HG03135 (cell line): ENCODE results near the gene SLC6A11.

Source experiments
- ATAC-seq: cut with Tn5 transposase; IDR thresholded peaks from one replicate; pipeline ENCODE4 v1.9.1; 2021; ENCODE audit warnings: mild to moderate bottlenecking, moderate library complexity; ENCODE audit not compliant: unreplicated experiment

Gene SLC6A11

DNA sequence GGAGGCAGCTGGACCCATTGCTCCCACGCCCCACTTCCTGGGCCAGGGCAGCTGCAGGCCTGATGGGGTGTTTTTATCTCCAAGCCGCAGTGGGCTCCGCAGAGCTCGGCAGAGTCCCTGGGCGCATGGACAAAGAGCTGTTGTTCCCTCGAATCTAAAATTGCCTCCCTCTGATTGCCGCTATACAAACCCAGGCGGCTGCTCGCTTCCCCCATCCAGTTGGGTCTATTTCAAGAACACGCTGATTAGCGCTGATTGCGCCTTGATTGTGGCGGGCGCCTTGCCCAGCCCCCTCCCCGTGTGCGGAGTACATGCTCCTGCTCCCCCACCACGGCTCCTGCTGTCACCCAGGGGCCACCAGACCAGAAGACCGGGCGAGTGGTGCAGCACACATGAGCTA, 133.2 kb downstream of the SLC6A11 start:
- ATAC-seq, result no peak

DNA sequence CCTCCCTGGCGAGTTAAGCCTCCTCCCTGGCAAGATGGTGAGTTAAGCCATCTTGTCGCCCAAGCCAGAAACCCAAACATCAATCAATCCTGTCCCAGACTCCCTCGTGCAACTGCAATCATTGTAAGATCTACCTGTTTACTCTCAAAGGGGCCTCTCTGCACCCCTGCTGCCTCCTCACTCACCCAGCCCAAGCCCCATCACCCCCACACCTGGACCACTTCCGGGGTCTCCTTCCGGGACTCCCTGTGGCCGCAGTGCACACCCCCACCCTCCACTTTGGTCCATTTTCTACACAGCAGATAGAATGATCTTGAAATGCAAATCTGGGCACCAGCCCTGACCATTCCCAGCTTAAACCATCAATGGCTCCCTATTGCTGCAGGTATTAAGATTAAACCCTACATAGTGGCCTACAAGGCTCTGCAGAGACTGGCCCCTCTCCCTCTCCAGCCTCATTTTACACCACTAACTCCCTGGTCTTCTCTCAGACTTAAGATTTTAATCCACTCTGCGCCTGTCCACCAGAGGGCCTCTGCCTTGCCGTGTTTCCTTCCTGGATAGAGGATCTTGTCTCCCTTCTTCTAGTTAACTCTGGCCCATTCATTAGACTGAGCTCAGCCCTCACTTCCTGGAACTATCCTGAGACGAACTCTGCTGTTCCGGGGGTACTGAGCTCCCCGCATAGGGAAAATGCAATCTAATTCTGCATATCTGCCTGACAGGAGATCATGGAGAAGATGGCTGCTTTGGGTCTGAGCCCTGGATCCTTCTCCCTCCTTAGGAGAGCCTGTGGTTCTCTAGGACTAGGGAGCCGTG, 134.7 kb downstream of the SLC6A11 start:
- ATAC-seq, result no peak

DNA sequence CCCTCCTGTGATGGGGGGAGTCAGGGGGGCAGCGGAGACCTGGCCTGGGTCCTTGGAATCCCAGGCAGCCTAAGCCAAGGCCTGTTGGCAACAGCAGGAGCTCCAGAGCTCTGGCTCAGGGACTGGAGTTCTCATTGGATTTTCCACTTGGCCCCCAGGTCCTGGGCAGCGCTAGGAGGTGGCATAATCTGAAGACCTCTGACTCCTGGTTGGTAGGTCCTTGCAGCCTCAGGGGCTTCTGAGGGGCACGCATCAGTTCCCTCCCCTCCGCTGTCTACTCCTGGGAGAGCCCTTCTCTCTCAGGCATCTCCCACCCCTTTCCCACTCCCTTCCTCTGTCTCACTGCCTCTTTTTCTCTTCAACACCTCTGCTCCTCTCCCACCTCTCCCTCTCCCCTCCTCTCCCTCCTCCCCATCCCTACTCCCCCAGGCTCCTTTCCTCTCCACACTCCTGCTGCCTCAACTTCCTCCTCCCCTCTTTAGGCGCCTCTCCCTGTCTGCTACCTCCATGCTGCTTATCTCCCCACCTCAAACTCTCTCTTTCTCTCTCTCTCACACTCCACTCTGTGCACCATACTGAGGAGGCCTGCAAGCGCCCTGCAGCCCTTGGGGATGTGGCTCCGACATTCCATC, 135.4 kb downstream of the SLC6A11 start:
- ATAC-seq, result no peak

DNA sequence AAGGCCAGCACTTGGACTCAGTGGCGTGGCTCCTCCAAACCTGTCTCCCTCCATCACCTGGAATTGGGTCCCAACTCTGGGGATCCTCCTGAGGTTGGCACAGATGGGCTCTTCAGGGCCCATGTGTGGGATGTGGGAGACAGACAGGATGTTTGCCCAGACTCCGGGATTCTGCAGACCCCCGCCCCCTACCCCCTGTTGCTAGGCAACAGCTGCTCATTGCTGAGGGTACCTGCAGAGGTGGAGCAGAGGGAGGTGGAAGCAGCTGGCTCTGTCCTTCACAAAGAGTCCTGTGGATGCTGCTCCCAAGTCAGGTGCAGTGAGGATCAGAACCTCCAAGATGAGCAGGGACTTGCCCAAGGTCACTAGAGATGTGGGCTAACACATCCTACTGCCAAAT, 136.5 kb downstream of the SLC6A11 start:
- no peak for ATAC-seq

DNA sequence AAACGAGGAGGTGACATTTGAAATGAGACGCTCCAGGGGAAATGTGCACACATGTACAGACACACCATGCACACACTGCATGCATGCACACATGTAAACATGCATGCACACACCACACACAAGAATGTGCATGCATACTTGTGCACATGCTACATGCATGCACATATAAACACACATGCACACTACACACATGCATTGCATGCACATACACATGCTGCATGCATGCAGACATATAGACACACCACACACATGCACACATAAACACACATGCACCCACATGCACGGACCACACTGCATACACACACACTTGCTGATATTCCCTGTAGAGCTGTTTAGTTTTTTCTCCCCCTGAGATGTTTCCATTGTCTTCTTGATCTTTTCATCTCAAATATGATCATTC, 138.7 kb downstream of the SLC6A11 start:
- no peak for ATAC-seq

DNA sequence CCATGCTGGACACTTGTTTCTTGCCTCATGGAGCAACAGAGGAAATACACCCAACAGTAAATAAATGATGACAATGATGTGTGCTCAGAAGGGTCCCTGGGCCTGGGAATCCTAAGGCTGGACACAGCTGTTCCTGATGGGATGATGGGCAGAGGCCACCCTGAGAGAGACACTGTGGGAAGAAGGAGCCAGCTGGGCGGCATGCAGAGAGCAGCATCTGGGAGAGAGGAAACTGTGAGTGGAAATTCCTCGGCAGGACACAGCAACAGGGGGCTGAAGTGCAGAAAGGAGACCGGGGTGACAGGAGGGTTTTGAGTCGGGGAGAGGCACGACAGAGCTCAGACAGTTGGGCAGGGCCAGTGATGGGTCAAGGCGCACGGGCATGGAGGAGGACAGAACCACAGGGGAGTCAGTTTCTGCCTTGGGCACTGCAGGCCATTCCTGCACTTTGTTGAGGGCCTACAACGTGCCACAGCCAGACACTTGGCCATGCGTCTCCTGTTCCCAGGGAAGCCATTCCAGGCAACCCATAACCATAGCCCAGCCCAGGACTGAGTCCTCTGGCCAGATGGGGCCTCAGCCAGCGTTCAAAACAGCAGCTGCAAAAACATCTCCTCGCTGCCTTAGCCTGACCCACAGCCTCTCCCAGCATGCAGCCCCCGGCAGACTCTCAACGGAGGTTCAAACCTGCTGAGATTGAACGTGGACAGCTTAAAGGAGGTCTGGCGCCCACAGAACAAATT, 139.9 kb downstream of the SLC6A11 start:
- ATAC-seq, result no peak

DNA sequence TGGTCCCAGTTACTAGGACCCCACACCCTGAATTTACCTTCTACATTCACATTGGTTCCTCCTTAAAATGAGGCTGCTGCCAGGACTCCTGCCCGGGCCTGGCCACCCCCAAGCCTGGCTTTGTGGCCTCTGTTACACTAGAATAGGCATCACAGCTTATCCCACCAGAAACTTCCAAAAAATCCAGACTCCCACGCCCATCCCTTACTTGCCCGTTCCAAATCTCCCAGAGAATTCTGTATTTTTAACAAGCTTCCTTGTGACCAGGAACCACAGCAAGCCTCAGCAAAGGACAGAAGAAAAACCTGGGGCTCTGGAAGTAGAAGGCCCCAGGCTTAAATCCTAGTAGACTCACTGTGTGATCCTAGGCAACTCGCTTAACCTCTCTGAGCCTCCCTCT, 140.5 kb downstream of the SLC6A11 start:
- ATAC-seq, result no peak

DNA sequence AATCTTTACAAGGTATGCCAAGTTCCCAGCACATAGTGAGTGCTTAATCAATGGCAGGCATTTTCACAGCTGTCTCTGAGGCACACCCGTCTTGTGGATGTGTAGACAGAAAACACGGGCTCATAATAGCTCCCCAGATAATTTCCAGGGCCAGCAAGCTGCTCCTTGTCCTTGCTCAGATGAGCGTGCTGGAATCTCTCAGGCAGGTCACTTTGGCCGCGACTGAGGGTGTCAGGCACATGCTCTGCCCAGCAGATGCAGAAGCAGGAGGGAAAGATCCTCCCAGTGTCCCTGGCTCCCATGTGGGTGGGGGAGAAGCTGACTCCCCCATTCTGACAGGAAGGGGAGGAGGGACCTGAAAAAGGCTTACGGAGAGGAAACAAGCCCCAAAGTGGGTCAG, 141.0 kb downstream of the SLC6A11 start:
- ATAC-seq, result no peak

DNA sequence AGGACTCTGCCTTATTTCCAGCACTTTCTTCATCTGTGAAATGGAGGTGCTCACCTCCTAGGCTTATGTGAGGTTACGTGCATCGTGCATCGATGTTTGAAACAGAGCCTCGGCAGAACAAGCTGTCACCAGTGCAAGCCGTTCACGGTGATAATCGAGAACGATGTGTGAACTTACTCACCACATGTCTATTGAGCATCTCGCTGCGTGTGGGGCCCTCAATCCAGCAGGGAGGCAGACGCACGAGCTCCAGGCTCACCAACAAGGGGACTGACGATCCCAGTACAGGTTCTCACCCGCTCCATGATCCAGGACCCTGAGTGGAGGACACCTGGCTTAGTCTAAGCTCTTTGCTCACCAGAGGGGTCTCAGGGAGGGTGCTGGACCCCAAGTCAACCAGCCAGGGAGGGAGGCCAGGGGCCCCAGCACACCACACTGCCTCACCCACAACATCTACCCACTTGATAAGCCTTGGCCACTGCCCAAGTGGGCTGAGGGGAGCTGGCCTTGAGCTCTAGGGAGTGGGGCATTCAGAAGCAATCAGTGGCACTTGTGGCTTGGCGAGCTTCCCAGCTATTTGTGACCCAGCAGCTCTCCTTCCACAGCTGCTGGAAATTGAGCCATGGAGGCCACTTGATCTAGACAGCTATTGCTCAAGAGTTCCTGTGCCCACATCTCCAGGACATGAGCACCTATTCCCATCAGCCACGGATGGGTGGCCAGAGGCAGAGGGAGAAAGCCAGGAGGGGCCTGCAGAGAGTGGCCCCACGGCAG, 142.1 kb downstream of the SLC6A11 start:
- no peak for ATAC-seq

DNA sequence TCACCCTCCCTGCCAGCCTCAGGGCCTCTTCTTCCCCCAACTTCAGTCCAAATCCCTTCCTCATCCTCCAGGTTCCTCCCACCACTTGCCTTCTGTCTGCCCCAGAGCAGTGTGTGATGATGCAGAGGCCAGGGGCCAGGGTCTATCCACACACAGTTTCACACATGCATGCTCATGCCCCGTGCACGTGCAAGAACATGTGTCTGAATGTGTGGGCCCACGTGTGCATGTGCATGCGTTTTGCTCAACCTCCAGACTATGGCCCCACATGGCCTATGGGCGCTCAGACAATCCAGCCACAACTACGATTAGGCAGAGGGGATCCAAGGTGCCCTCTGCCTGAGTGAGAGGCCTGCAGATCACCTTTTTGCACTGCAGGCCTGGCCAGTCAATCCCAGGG, 144.2 kb downstream of the SLC6A11 start:
- ATAC-seq, result no peak

DNA sequence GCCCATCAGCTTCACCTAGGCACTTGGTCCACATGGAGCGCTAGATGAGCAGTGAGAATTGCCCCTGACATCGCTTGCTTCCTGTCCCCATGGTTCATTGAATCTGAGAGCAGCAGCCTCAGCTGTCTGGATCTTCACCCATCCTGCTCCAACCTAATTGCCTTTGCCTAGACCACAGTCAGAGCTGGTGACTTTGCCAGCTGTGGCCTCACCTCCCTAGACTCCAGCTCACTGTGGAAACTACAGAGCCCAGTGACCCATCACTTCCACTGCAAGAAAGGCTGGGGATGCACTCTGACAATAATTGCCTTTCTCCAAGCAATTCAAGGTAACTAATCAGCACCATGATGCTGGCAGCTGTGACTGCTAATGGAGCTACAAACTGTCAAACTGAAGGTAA, 145.9 kb downstream of the SLC6A11 start:
- no peak for ATAC-seq

DNA sequence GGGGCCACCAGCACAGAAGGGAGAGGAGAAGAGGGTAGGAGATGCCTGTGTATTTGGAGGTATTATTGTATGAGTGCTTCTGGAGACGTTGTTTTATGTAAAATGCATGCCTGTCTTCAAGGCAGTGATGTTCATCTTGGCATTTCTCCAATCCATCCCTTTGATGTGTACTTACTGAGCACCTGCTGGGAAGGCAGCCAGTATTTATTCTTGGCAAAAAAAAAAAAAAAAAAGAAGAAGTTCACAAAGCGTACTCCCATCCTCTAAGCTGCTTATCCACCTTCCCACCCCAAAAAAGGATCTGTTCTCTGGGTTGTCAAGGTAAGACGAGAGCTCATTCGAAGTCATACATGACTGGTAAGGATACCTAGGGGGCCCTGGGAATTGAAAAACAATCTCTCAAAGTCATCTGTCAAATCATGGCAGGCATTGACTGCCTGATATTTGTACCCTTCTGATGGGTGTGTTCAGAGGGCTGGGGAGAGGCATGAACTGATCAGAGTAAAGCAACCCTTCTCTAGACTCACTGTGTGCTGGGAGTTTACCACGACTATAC, 146.5 kb downstream of the SLC6A11 start:
- ATAC-seq, result no peak

DNA sequence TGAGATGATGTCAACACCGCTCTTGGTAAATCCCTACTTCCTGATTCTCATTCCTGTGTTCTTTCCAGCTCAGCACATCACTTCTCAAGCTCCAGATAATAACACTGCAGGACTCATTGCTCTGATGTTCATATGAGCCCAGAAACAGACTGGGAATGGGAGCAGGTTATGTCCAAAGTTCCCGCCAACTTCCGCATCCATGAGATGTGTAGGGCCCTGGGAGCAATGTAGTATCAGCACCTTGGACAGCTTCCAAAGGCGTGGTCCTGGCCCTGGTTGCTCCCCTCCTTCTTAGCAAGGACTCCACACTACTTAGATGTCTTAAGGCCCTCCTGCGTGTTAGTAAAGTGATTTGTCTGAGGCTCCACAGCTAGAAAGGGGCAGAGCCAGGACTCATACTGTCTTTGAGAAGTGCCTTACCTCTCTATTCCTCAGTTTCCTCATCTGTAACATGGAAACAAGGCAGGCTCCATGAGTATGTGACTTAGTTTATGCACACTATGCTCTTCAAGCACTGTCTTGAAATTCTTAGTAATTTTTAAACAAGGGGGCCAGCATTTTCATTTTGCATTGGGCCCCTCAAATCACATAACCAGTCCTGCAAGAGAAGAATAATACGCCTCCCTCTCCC, 148.6 kb downstream of the SLC6A11 start:
- ATAC-seq, result no peak

DNA sequence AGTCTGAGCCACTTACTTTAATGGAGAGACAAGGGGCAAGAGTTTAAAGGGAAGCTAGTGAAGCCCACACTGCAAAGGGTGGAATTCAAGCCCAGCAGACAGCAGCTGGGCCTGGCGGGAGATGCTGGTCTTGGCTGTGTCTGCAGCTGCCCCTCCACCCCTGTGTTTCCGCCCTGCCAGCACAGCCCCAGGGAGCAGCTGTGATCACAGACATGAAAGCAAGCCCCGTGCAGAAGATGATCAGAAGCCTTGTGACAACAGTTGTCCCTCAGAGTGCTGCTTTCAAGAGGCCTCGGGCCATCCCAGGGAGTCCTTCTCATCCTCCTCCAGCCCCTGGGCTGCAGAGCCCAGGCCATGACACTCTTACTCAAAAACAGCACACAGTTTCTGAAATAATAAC, 152.4 kb downstream of the SLC6A11 start:
- no peak for ATAC-seq

DNA sequence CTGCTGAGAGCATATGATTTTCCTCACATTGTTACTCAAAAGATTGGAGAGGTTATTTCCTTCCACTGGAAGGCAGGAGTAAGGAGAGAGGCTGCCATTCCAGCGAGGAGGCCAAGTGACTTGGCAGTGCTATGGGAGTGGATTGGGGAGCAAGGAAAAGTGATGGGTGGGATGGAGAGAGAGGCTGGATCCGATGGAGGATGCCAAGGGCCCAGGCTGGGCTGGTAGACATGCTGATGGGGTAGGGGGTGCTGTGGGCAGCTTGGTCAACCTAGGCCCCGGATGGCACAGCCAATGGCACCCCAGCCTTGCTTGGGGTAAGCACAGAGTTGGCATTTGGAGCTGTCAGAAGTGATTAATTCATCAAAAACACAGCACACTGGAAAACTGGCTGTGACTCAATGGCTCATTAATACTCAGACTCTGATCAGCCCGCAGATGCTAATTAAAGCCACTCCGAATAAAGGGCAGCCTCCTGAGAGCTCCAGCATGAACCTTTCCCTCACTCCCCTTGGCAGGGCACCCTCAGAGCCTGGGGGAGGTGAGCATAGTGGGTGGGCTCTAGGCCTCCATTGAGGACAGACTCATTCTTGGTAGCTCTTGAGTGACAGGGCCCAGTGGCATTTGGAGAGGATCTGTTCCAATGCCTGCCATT, 154.4 kb downstream of the SLC6A11 start:
- ATAC-seq, result no peak

DNA sequence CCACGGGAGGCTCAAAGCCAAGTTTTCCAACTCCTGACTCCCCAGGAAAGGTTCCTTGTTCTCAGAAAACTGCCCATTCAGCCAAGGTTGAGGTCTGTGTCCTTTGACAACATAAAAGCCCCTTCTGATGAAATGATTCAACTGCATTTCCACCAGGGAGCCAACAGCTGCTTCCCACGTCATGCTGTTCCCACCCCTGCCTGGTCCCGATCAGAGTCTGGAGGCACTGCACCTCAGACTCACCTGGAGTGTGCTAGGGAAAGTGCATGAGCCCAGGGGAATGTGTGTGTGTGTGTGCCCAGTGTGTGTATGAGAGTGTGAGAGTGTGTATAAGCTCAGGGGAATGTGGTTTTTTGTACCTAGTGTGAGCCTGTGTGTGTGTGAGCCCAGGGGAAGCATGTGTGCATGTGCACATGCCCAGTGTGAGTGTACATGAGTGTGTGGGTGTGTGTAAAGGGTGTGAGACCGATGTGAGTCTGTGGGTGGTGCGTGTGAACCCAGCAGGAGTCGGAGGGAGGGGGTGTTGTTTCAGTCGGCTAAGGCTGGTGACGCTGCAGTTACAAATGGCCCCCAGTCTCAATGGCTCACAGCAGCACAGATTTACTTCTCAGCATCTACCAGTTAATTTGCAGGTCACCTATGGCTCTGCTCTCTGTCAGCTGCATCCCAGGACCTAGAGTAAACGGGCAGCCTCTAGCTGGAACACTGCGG, 156.2 kb downstream of the SLC6A11 start:
- ATAC-seq, result no peak

DNA sequence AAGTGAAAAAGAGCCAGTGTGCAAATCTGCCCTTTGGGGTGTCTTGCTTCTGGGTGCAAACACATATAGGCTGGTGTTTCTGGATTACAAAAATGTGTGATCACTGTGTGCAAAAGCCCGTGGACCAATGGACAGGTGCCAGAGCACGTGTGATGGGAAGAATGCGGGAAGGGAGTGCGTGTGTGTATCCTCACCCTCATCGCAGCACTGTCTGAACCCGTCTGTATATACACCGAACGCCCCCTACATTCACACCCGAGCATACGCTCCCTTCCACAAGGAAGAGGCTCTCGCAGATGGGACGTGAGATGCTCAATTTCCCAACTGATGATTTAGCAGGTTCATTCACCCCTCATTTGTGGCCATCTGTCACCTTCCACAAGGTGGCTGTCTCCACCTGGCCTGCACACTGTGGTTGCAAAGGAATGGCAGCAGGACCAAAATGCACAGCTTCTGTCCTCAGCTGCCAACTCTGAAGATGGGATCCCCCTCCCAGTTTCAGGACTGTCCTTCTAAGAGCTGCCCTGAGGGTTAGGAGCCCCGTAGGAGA, 157.1 kb downstream of the SLC6A11 start:
- no peak for ATAC-seq

DNA sequence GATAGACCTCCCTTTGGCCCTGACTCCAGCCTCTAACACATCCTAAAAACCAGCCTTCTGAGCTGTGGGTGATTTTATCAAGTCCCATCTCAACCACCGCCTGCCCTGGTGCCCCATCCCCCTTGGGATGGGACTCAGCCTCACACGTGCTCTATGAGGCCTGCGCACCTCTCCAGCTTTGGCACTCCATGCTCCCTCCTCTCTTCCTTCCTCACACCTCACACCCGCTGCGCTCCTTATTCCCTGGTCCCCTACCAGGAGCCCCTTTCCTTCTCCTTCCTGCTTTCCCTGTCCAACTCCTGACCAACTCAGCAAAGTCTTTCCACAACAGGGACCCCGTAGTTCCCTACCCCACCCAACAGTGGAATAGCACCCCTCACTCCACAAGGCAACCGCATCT, 158.1 kb downstream of the SLC6A11 start:
- no peak for ATAC-seq

DNA sequence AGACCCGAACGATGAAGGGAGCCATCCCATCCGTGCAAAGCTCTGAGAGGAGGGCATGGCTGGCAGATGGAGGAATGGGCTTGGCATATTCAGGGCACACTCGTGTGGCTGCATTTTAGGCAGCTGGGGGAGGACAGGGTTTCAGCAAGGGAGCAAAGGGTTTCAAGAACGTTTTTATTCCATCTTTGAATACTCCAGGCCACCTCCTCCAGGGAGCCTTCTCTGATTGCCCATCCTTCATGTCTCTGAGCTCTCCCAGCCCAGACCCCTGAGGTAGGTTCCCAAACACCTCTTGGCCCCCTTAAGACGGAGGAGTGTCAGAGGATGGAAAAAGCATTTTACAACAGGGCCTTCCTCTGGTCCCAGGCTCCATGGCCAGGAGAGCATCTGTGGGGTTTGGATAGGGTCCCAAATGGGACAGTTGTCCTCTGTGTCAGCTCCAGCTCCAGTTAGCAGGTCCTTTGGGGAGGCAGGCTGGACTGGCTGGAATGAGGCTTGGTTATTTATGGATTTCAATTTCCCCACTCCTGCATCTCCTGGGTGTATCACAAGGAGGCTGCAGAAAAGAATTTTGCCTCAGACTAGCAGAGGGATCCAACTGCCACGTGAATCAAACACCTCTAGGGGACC, 158.8 kb downstream of the SLC6A11 start:
- ATAC-seq, result no peak
